EH (cell line): Measurements from ENCODE around the gene ANKRD30BL.
"Not testable (repeated sequence)": the region's sequence is repeated elsewhere in the genome, so short reads cannot be mapped to it uniquely, and the experiment has no call there.

Source experiments
- DNase-seq: peaks from one replicate; pipeline ENCODE4 v3.0.0-alpha.2; 2015; ENCODE audit warnings: low read depth

The ANKRD30BL gene, protein sequence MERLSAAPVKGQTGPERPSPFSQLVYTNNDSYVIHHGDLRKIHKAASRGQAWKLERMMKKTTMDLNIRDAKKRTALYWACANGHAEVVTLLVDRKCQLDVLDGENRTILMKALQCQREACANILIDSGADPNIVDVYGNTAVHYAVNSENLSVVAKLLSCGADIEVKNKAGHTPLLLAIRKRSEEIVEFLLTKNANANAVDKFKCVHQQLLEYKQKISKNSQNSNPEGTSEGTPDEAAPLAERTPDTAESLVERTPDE

DNA sequence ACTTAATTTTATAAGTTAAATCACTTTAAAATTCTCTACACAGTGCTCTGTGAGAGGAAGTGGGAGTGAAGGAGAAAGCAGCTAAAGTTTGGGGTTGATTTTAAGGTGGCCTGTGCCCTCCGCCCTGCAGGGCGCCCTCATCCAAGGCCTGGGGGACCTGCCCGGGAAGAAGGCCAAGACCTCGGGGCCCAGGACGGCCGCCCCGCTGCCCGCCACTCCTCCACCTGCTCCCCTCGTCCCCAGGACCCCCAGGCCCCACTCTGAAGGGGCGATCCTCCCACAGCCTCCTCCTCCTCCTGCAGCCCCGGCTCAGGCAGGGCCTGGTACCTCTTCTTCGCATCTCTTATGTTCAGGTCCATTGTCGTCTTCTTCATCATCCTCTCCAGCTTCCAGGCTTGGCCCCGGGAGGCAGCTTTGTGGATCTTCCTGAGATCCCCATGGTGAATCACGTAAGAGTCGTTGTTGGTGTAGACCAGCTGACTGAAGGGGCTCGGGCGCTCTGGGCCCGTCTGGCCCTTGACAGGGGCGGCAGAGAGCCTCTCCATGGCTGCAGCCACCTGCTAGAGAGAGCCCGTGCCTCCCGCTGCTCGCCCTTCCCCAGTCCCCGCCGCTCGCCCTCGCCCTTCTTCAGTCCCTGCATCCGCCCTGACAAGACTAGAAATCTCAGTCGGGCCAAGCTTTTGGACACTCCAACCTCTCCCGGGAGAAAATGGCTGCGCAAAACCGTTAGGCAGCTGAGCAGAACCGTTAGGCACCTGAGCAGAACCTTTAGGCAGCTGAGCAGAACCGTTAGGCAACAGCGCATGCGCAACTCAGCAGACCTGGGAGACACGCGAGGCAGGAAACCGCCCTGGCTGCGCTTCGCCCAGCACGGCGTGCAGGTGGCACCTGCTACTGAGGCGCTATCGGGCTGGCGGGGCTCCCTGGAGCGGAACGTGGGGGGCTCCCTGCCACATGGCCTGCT is at the start of gene ANKRD30BL:
ANKRD30BL (minus strand) TSS at position 792 of the 964 bp plus-strand sequence; CDS start at position 545, 247 bp downstream.
- DNase-seq: not testable (repeated sequence)

DNA sequence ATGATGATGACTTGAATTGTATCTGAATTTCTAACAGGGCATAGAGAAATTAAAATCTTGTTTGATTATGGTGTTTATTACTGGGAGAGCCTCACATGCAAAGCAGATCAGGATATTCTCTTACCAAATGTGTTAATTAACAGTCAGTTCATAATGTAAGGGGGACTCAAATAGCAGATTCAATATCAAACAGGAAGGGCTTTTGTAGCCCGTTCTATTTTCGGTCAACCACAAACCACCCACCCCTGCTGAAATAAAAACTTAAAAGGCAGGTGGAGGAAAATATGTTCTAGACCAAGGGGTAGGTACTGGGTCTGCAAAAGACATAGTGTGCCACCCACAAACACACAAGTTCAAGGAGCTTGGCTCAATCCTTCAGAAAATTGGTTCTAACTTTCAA is 41.1 kb upstream of the ANKRD30BL start:
- DNase-seq: not testable (repeated sequence)

DNA sequence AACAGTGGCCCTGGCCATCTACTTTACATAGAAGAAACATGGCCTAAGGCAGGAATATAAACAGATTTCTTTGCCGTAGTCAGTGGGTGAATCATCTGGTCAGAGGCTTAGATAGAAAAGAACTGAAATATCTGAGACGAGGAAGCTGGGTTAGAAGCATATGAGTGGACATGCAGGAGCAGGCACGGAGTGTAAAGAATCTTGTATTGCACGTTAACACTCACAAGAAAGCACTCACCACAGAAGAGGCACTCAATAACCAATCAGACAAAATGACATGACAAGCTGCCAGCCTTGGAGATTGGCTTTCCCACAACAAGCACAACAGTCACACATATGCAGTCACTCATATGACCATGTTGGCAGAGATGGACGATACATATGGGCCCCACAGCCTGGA is 31.1 kb upstream of the ANKRD30BL start:
- not testable (repeated sequence) for DNase-seq

DNA sequence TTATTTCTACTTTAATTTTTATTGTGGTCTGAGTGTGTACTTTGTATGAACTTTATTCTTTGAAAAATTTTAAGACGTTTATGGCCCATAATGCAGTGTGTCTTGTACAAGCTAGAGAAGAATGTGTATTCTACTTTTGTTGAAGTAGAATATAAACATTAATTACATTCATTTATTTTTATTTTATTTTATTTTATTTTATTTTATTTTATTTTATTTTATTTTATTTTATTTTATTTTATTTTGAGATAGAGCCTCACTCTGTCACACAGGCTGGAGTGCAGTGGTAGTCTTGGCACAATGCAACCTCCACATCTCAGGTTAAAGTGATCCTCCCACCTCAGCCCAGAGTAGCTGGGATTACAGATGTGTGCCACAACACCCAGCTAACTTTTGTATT is 5.3 kb upstream of the ANKRD30BL start:
- not testable (repeated sequence) for DNase-seq

DNA sequence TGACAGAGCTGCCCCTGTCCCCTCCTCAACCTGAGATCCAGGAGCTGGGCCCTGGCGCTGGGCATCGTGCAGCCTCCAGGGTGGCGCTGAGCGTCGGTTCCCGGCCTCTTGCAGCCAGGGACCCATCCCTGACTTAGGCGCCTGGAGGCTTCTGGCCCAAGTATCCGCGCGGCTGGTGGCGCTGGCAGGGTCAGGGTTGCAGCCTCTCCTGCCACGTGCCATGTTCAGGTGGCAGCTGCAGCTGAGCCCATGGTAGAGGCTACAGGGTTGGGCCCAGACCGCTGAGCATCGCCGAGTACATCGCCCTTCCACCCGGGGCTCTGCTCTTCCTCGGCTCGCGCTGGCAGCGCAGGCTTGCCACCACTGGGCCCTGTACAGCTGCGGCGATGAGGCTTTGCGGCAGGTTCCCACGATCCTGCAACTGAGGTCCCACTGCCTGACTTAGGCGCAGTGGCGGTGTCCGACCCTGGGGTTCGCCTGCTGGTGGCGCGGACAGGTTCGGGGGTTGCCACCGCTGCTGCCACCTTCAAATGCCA is 441 bp upstream of the ANKRD30BL start:
- DNase-seq: not testable (repeated sequence)

DNA sequence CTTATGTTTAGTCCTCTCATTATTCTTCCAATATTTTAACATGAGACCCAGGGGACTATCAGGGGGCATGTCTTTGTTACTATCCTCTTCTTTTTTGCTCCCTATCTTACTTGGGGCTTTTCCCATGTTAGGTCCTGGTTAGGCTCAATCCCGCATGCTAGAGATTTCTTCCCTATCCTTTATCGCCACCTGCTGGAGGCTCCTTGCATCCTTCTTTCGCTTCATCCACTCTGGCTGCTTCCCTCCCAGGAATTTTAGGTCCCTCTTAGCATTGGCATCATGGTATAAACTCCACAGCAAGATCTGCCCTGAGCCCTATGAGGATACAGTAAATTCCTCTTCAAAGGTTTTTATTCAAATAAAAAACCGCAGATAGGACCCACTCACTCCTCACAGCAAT is 15.0 kb downstream of the ANKRD30BL start:
- DNase-seq: peak; percentile 53
